Middle frontal gyrus (tissue), 1 donor: ENCODE data around the gene APOA4.

Experiments
- DNase-seq: peaks from one replicate; pipeline ENCODE4 v3.0.0-alpha.2; 2015; ENCODE audit warnings: low spot score; ENCODE audit errors: extremely low spot score

Gene APOA4

GRCh38 chr11:116778556-116778955 is 44.5 kb downstream of the APOA4 start:
- DNase-seq: no peak

- DNase-seq: no peak
Measured at GRCh38 chr11:116777056-116777455, 46.0 kb downstream of the APOA4 start.

- DNase-seq: no peak
Measured at GRCh38 chr11:116776522-116776984, 46.6 kb downstream of the APOA4 start.

DNA sequence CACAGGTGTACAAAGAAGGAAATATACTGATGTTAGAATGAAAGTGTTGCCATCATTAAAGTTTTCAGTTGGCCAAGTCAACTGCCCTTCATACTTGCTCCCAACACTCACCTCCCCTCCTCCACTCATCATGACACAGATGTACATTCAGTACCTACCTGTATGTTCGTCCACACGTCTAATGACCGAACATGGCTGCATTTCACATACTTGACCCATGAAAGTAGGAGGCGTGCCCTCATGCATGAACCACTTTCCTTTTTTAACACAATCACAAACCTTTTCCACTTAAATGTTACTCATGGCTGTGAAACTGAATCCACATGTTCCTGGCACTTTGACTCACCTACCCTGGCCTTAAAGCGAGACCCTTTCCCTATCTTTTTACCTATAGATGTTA is 47.1 kb downstream of the APOA4 start:
- DNase-seq: no peak

DNA sequence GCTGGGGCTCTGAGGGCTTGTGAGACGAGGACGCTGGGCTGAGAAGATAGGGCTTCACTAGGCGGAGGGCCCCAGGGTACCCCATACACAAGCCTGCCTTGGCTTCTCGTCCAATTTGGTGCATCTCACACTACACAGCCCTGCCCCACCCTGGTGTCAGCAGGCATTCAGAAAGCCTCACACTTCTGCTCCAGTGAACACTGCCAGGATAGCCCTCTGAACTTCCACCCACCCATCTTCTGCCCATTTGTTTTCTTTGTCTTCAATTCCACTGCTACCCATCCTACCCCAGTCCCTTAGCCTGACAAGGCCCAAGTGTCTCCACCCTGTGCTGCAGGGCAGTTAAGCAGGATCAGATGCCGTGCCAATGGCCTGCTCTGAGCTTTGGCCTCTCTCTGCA is 48.4 kb downstream of the APOA4 start:
- no peak for DNase-seq

DNA sequence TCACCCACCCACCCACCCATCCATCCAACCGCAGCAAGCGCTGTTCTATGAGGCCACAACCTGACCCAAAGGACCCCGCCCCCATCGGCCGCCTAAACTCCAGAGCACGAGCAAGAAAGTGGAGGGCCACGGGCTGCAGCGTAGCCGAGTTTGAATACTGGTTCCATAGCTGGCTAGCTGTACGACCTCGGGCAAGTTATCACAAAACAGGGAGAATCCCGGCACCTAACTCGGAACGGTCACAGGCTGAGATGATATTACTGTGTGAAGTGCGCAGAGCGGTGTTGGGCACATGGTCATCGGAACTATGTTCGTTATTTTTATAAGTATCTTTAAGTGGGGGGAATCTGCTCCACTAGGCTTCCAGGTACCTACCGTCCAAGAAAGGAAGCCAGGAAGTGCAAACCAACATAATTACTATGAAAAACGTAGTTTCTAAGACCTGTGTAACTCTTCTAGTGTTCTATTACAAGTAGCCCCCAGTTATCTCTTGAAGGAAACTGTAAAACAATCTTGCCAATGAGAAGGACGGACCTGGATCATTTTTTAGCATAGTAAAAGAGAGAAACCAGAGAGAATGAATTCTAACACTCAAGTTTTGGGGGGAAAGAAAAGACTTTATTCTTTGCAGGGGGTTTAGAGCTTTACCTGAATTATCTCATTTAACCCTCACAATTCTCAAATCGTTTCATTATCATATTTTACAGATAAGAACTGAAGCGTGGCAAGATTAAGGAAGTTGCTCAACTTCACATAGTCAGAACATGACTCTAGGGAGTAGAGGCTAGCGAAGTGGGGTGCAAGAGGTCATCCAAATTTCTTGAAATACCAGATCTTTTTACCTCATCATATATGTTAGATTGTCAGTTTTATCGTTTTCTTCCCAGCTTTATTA is 49.7 kb downstream of the APOA4 start:
- DNase-seq: peak; percentile 13

- peak; percentile 83 for DNase-seq
Measured at GRCh38 chr11:116772443-116773202, 50.5 kb downstream of the APOA4 start, which contains the start of gene BUD13. TSS of gene BUD13 (minus strand) at chr11:116772987. CDS start at chr11:116772964, 23 bp downstream.

DNA sequence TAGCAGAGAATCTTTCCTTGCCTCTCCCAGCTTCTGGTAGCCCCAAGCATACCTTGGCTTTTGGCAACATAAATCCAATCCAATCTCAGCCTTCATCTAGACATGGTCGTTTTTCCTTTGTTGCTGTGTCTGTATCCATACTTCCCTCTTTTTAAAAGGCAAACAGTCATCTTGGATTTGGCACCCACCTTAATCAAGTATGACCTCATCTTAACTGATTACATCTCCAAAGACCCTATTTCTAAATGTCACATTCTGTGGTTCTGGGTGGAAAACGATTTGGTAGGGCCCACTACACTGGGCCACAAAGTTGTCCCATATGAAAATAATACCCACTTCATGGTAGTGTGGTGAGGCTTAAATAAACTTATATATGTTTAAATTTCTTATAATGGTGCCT is 51.2 kb downstream of the APOA4 start:
- DNase-seq: no peak
